GM18870 (cell line): Measurements from ENCODE around the gene SH3TC1.

Experiments used
- ATAC-seq: cut with Tn5 transposase; IDR thresholded peaks from one replicate; pipeline ENCODE4 v1.9.1; 2021; ENCODE audit warnings: moderate library complexity; ENCODE audit not compliant: unreplicated experiment

The SH3TC1 gene

GRCh38 chr4:8228319-8229250, 29.5 kb downstream of the SH3TC1 start:
- peak; percentile 72 for ATAC-seq

- ATAC-seq = no peak
Measured at GRCh38 chr4:8229331-8229975, 30.4 kb downstream of the SH3TC1 start.

GRCh38 chr4:8230033-8230432, 30.9 kb downstream of the SH3TC1 start:
- no peak for ATAC-seq

- no peak for ATAC-seq
Measured at GRCh38 chr4:8230891-8231290, 31.8 kb downstream of the SH3TC1 start.

GRCh38 chr4:8231551-8232049, 32.5 kb downstream of the SH3TC1 start:
- ATAC-seq = no peak

- no peak for ATAC-seq
Measured at GRCh38 chr4:8232748-8233147, 33.7 kb downstream of the SH3TC1 start.

- no peak for ATAC-seq
Measured at GRCh38 chr4:8233672-8234484, 34.8 kb downstream of the SH3TC1 start.

- ATAC-seq = no peak
Measured at GRCh38 chr4:8234715-8235114, 35.6 kb downstream of the SH3TC1 start.

GRCh38 chr4:8235224-8235623, 36.1 kb downstream of the SH3TC1 start:
- ATAC-seq = no peak

GRCh38 chr4:8235686-8236085, 36.6 kb downstream of the SH3TC1 start:
- no peak for ATAC-seq

- no peak for ATAC-seq
Measured at GRCh38 chr4:8236106-8236919, 37.2 kb downstream of the SH3TC1 start.

GRCh38 chr4:8236920-8237195, 37.8 kb downstream of the SH3TC1 start:
- ATAC-seq = no peak

- no peak for ATAC-seq
Measured at GRCh38 chr4:8237256-8237989, 38.3 kb downstream of the SH3TC1 start.

GRCh38 chr4:8238036-8238511, 39.0 kb downstream of the SH3TC1 start:
- no peak for ATAC-seq

- no peak for ATAC-seq
Measured at GRCh38 chr4:8238515-8239053, 39.5 kb downstream of the SH3TC1 start.

GRCh38 chr4:8239226-8239625, 40.1 kb downstream of the SH3TC1 start:
- ATAC-seq = no peak

GRCh38 chr4:8239661-8240060, 40.6 kb downstream of the SH3TC1 start:
- ATAC-seq = no peak

GRCh38 chr4:8240211-8241041, 41.3 kb downstream of the SH3TC1 start:
- no peak for ATAC-seq
